Inflammatory macrophage treated with lipopolysaccharide for 1 hour (primary cell): ENCODE measurements around the gene CSNK1D.

Experiments
- DNase-seq, 2 donors: peaks; one replicate each; pipeline ENCODE4 v3.0.0-alpha.2; 2020 to 2022

CSNK1D gene

DNA sequence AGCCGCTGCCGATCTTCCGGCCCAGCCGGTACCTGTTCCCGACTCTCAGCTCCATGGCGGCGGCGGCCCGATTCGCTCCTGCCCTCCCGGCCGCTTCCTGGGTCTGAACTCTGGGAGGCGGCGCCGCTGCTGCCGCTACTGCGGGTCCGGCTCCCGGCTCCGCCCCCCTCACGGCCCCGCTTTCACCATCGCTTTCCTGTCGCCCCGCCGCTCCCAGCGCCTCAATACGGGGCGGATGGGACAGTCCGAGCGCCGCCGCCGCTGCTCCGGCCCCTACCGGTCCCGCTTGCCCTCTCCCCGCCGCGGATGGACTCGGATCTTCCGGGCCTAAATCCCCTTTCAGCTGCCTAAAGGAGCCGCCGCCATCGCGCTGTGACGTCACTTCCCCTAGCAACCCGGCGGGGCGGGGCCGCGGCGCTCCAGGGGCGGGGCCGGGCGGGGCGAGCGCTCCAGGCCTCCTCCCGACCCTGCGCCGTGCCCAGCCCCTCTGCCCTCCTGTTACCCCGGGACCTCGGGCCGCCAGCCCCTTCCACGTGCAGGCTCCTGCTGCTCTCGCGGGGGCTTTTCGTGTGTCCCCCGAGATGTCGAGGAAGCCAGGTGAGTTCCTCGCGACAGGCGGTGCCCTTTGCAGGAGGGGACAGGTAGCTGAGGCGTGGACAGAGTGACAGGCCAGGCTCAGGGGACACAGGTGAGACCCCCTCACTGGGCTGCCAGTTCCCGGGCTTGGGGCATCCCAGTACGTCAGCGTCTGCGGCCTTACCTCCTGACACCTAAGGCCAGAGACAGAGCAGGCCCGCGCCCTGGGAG lies at the start of gene CSNK1D:
TSS of gene CSNK1D (minus strand) at position 374 of the 807 bp plus-strand sequence. CDS start at position 55, 319 bp downstream.
- peak; percentile 72 to 90 for DNase-seq

DNA sequence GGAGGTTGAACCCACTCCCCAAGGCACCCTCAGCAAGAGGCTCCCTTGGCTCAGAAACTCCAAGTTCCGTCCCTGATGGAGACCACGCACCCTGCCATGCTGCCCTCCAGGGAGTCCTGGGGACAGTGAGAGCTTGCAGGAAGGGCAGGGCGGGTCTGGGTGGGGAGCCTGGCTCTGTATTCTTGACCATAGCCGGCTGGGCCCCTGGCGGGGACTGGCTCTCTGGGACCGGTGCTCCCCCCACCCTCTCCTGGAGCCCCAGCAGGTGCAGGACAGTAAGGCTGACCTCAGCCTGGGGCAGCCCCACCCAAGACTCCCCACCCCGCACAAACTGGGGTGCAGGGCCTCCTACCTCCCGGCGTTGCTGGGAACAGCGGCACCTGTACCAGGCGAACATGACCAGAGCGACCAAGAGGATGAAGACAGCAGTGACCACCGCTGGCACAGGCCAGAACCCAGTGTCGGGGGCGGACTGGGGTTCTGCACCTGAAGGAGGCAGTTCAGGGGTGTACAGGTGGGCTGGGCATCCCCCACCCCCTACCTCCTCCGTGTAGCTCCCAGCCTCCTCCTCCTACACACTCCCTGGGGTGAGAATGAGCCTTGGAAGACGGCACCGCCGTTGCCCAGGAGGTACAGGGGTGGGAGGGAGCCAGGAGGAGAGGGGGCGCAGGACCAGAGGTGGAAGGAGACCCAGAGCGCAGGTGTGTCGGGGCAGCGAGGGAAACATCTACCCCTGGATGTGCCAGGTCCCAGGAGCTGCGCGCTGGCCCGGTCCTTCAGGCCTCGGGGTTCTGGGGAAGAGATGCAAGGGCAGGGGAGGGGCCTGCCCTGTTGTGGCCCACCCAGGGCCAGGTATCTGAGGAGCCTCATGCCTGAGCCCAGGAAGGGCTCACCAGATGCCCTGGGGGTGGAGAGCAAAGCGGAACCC lies 49.3 kb upstream of the CSNK1D start:
- DNase-seq: no peak

DNA sequence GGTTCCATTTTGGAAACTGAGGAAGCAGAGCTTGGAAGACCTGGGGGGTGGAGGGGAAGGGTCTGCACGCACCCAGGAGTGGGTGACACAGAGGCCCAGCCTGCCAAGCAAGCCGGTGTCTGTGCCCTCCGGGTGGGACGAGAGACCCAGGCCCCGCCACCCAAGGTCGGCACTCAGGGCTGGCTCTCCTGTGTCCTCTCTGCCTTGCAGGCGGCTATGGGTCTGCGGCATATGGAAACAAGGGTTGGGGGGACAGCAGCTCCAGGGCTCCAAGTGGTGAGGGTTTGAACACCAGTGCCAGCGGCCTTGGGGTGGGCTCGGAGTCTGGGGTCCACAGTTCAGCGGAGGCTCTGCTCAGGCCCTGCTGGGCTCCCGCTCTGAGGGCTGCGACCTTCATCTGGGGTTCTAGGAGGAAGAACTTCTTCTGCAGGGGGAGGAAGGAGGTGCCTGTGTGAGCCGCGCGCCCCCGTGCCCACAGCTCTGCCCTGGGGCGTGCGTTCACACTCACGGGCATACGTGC lies 48.5 kb upstream of the CSNK1D start:
- DNase-seq: no peak

DNA sequence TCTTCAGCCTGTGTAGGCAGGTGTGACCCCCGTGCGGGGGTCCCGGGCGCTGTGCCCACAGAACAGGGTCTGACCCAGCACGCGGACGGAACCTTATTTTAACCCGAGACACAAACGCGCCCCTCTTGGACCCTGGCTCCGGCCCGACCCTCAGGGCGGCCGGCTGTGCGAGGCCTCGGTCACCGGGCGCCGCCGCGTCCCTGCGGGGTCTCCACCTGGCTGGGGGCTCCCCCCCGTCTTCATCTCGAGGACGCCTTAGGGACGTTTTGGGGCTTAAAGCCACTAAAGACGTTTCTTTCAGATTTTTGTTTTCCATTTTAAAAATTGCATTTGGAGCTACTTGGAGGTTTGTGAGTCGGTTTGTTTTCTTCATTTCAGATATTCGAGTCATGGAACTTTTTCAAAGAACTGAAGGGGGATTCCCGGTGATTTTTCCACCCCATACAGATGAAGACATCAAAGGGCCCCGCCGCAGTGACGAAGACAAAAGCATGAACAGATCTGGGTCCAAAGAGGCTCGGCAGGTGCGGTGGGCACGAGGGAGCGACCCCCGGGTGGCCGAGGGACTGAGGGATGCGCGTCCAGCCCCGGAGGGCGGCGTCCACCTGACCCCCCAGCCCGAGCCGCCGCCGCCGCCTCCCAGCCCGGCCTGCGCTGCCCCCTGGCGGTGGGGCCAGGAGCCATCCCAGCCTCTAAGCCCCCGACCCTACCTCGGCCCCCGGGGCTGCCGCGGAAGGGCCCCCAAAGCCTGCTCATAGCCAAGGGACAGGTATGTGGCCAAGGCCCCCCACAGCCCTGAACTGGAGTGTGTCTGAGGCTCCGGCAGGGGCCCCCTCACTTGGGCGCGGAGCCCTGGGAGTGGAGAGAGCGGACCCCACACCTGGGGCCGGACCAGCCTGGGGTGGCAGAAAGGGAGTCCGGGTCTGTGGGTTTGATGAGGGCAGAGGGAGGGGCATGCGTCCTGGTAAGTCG lies 47.7 kb upstream of the CSNK1D start:
- DNase-seq: peak; percentile 31 to 41

DNA sequence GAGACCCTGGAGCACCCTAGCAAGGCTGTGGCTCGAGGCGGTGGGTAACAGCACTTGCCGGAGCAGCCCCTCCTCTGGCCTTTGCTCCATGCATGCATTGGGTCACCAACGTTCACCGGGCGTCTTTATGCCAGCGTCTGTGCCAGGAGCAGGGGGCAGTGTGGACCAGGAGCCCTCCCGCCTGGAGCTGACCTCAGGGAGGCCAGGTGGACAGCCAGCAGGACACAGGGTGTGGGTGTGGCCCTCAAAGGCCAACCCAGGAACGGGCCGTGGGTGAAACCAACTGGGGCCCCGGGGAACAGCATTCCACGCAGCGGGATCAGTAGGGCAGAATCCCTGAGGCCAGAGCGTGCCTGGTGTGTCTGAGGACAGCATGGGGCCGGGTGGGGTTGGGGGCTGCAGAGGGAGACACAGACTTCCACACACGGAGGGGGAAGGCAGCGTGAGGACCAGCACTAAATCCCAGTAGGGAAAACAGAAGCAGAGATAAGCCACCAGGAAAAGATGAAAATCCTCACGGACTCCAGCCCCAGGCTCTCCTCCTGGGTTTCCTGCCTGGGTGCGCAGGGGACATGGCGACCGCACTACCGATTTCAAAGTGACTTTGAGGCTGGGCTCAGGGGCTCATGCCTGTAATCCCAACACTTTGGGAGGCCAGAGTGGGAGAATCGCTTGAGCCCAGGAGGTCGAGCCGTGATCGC lies 46.8 kb upstream of the CSNK1D start:
- no peak for DNase-seq

DNA sequence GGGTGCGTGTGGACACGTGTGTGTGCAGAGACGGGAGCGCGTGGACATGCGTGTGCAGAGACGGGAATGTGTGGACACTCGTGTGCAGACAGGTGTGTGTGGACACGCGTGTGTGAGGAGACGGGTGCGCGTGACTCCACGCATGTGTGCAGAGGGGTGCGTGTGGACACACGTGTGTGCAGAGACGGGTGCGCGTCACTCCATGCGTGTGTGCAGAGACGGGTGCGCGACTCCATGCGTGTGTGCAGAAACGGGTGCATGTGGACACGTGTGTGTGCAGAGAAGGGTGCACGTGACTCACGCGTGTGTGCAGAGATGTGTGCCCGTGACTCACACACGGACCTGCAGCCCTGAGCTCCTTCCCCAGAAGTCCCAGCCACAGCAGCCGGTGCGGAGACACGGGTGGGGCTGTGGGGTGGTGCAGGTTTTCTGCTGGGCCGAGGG lies 46.1 kb upstream of the CSNK1D start:
- DNase-seq: no peak

DNA sequence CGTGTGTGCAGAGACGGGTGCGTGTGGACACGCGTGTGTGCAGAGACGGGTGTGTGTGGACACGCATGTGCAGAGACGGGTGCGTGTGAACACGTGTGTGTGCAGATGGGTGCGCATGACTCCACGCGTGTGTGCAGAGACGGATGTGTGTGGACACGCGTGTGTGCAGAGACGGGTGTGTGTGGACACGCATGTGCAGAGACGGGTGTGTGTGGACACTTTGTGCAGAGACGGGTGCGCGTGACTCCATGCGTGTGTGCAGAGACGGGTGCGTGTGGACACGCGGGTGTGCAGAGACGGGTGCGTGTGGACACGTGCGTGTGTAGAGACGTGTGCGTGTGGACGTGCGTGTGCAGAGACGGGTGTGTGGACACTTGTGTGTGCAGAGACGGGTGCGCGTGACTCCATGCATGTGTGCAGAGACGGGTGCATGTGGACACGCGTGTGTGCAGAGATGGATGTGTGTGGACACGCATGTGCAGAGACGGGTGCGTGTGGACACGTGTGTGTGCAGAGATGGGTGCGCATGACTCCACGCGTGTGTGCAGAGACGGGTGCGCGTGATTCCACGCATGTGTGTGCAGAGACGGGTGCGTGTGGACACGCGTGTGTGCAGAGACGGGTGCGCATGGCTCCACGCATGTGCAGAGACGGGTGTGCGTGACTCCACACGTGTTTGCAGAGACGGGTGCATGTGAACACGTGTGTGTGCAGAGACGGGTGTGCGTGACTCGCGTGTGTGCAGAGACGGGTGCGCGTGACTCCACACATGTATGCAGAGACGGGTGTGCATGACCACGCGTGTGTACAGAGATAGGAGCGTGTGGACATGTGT lies 45.5 kb upstream of the CSNK1D start:
- no peak for DNase-seq

DNA sequence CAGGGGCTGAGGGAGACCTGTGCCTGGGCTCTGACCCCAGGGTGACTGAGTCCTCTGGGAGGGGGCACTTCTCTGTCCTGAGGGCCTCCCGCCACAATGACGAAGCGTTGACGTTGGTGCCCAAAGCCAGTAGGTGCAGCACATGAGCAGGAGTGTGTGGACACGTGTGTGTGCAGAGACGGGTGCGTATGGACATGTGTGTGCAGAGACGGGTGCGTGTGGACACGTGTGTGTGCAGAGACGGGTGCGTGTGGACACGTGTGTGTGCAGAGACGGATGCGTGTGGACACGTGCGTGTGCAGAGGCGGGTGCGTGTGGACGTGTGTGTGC lies 44.6 kb upstream of the CSNK1D start:
- DNase-seq: no peak

DNA sequence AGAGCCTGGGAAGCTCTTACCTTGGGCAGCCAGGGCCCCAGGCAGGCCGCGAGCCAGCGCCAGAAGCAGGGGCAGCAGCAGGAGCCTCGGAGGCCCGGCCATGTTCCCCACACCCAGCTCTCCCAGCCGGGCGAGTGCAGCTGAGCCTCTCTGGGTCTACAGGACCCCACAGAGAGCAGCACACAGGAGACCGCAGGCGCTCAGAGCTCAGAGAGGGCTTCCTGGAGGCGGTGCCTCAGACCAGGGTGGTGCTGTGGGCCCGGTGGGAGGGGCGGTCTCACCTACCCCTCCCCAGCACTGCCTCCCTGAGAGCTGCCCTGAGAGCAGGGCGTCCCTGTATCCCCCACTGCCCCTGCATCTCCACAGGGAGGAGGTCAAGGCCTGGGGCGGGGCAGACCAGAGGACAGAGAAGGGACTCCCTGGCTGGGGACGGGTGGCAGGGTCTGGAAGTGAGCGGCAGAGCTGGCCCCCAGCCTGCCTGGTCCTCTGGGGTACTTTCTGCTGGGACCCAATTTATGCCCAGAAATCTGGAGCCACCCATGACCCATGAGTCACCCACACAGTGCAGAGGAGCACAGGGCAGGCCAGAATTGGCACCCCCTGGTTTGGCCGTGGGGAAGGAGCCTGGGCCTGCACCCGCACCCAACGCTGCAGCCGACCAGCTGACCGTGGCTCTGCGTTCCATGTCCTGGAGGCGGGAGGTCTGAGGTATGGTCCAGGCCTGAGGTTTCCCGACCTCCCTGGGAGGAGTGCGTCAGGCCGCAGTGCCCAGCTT lies 44.1 kb upstream of the CSNK1D start, which contains the start of gene CD7:
TSS of gene CD7 (minus strand) at position 215 of the 775 bp plus-strand sequence. CDS start at position 102, 113 bp downstream.
- DNase-seq: no peak

DNA sequence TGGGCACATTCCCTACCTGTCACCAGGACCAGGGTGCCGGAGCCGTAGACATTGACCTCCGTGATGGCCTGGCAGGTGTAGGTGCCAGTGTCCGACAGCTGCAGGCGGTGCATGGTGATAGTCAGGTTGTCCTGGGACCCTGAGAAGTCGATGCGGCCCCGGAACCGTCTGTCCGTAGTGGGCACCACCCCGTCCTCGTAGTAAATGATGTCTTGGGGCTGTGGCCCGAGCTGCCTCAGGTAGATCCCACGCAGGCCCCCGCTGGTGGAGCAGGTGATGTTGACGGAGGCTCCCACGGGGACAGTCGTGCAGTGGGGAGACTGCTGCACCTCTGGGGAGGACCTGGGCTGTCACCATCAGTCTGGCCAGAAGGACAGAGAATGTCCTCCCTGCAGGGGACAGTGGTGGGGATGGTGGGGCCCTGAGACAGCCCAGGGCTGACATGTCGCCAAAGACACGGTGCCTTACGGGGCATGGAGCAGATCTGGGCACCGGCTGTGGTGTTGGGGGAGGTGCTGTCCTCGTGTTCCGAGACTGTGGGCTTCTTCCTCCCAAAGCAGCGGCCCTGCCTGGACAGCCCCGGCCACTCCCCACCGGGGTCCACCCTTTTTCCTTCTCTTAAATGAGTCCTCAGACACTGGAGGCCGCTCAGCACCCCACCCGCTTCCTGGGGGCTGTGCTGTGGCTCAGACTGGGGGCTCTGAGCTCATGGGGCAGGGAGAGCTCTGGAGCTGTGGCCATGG lies 43.3 kb upstream of the CSNK1D start:
- no peak for DNase-seq

DNA sequence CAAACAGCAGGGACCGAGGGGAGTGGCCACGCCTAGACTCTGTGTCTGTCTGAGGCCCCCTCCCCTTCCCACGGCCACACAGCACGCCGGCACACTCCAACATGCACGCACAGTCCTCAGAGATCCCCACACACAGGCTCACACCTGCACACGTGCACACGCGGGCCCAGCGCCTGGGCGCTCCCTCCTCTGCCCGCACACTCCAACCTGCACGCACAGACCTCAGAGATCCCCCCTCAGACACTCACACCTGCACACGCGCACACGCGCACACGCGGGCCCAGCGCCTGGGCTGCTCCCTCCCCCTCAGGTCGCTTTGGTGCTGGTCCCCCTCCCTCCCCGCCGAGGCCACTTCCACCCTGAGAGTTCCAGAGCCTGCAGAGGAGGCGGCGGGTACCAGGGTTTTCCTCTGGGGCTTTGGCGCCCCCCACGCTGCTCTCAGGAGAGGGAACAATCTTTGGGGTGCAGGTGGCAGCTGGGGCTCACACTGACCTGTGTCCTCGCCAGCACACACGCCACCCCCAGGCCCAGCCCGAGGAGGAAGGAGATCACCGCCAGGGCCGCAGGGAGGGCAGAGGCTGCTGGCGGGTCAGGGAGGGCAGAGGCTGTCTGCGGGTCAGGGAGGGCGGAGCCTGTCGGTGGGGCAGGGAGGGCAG lies 42.3 kb upstream of the CSNK1D start:
- no peak for DNase-seq

DNA sequence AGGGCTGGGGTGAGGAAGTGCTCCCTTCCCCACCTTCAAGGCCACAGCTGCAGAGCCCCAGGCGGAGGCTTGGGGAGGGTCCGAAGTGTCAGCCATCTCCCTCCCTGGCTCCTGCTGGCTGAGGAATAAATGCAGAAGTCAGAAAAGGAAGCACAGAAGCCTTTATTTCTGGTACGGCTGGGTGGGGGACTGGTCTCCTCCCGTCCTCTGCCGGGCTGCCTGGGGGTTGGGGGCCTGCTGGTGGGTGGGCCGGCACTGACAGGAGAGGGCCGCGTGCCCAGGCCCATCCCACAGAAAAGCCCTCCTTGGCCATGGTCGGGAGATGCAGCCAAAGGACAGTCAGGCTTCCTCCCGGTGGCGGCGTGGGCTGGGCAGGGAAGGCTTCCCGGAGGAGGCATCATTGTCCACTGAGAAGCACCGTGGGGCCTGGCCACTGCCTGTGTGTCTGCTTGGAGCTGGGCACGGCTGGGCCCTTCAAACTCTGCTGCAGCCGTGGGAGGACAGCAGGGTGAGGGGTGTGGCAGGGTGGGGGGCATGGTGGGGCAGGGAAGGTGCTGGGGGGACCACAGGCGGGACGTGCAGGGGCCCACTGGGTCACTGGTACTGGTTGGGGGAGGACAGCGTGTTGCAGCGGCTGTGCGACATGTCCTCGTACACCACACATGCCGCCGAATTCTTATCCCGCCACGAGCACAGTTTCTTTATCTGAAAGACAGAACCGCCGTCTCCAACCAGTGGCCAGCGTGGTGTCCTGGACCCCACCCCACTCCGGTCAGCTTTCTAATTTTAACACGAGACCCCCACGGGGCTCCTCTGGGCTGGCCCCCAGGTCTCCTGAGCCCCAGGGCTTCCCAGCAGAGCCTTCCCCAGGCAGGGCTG lies 41.5 kb upstream of the CSNK1D start:
- DNase-seq: peak in 1 of 2 donors; percentile 29

DNA sequence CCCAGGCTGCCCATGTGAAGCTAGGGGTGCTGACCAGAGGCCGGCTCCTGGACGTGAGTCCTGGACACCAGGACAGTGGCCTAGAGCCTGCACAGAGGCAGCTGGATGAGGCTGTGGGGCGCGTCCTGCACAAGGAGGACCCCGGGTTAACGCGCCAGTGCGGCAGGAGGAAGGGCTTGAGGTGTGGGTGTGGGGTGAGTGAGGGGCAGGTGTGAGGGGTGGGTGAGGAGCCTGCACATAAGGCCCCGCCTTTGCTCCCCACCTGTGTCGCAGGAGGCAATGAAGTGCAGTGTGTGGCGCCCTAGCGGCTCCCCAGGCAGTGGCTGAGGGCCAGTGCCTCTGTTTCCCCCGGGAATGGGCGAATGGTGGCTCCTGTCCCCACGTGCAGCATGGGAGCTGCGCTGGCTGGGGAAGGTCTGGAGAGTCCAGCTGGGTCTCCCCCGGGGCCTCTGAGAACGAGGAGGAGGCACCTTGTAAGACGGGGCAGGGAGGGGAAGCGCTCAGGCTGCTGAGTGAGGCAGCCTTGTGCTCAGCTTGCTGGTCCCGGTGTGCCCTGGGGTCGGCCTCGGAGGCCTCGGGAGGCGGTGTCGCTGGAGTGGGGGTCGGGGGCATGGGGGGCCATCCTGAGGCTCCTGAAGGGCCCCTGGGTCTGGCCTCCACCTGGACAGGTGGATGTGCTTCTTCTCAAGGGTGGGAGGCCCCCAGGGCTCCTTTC lies 40.7 kb upstream of the CSNK1D start:
- DNase-seq: no peak

DNA sequence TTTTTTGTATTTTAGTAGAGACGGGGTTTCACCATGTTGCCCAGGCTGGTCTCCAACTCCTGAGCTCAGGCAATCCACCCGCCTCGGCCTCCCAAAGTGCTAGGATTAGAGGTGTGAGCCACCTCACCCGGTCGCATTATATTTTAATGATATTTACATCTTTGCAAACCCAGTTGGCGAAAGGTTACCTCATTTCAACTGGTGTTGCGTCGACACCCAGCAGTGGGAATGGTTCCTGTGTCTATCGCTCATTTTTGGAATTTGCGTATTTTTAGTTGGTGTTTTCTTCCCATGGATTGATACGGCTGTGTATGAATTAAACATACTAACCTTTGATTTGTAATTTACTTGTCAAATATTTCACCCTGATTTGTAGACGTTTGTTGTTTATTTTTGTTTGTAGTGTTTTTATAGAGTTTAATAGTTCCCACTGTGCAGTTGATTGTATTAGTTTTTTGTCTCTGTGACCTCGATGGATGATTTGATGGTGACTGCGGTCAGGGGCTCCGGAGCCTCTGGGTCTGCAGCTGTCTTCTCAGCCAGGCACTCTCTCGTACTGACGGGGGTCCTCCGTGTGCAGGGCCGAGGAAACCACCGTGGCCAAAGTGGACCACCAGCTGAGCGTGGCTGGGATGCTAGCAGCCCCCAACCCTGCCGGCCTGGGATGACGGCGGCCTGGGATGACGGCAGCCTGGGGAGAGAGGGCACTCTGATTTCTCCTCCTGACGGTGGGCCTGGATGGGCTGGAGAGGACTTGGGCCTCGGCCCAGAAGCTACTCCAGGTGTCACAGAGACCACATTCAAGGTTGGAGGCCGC lies 39.9 kb upstream of the CSNK1D start:
- DNase-seq: no peak

DNA sequence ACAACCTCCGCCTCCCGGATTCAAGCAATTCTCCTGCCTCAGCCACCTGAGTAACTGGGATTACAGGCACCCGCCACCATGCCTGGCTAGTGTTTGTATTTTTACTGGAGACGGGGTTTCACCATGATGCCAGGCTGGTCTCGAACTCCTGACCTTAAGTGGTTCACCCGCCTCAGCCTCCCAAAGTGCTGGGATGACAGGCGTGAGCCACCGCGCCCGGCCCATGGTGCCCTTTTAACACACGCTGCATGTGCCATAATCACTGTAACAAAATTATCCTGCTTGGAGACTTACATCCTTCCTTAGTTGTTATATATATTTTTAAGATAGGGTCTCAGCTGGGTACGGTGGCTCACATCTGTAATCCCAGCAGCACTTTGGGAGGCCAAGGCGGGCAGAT lies 38.5 kb upstream of the CSNK1D start:
- no peak for DNase-seq

DNA sequence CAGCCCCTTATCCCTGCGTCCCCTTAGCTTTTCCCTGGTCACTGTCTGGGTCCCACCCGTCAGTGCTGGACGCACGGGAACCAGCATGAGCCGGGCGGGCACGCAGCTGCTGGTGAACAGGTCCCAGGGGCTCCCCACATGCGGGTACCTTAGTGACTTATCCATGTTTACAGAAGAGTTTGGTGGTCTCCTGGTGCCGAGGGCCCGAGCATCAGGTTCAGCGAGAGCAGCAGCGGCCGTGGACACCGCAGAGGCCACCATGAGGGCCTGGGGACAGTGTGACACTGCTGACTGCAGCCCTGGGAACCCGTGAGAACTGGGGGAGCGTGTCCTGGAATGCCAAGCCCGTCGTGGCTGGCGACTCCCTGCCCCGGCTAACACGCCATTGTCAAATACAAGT lies 37.4 kb upstream of the CSNK1D start:
- no peak for DNase-seq
